Neural cell (in vitro differentiated cells): ENCODE data around the gene SPEM3.

Experiments used
- EZH2 ChIP-seq: fragments of 200-600, 300-800 bp; shearing (Covaris generic), sonication (generic); IDR thresholded peaks from 2 replicates; pipeline ENCODE4 v1.6.1; 2014; ENCODE audit warnings: antibody characterized with exemption, low read length, borderline replicate concordance, mild to moderate bottlenecking; ENCODE audit not compliant: insufficient read depth, poor library complexity, severe bottlenecking
- MXI1 ChIP-seq: fragments of 450-650 bp; conservative IDR thresholded peaks from 2 replicates; pipeline ENCODE4 v1.6.1; 2014; ENCODE audit warnings: antibody characterized with exemption, mild to moderate bottlenecking; ENCODE audit not compliant: poor library complexity, severe bottlenecking
- POLR2AphosphoS5 ChIP-seq: IDR thresholded peaks from 2 replicates; pipeline ENCODE4 v1.6.1; 2012
- RAD21 ChIP-seq: fragments of 450-650 bp; conservative IDR thresholded peaks from 2 replicates; pipeline ENCODE4 v1.6.1; 2014; ENCODE audit warnings: antibody characterized with exemption, mild to moderate bottlenecking, moderate library complexity
- SMC3 ChIP-seq: fragments of 450-650 bp; conservative IDR thresholded peaks from 2 replicates; pipeline ENCODE4 v1.6.1; 2014; ENCODE audit warnings: antibody characterized with exemption, mild to moderate bottlenecking, moderate library complexity; ENCODE audit not compliant: poor library complexity
- TF ChIP-seq, protein P1 (sequence below): fragments of 450-650 bp; IDR thresholded peaks from 2 replicates; pipeline ENCODE4 v1.5.1; 2014; ENCODE audit warnings: antibody characterized with exemption, mild to moderate bottlenecking, moderate library complexity; ENCODE audit not compliant: poor library complexity, severe bottlenecking
- TF ChIP-seq, protein P2 (sequence below): IDR thresholded peaks from 2 replicates; pipeline ENCODE4 v1.6.1; 2012; ENCODE audit warnings: borderline replicate concordance

DNA sequence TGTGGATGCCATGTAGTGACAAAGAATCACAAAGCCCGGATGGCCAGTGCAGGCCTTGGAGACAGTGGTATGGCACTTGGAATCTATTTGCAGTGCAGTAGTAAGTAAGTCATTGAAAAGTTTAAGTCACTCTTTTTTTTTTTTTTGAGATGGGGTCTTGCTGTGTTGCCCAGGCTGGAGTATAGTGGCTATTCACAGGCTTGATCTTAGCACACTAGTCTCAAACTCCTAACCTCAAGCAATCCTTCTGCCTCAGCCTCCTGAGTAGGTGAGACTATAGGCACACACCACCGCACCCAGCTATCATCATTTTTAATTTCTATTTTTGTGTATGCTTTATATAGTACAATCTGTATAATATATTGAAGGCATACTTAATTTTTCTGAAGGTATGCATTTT, 30.0 kb upstream of the SPEM3 start:
- TF ChIP-seq, protein P1, sequence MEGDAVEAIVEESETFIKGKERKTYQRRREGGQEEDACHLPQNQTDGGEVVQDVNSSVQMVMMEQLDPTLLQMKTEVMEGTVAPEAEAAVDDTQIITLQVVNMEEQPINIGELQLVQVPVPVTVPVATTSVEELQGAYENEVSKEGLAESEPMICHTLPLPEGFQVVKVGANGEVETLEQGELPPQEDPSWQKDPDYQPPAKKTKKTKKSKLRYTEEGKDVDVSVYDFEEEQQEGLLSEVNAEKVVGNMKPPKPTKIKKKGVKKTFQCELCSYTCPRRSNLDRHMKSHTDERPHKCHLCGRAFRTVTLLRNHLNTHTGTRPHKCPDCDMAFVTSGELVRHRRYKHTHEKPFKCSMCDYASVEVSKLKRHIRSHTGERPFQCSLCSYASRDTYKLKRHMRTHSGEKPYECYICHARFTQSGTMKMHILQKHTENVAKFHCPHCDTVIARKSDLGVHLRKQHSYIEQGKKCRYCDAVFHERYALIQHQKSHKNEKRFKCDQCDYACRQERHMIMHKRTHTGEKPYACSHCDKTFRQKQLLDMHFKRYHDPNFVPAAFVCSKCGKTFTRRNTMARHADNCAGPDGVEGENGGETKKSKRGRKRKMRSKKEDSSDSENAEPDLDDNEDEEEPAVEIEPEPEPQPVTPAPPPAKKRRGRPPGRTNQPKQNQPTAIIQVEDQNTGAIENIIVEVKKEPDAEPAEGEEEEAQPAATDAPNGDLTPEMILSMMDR: no peak
- no peak for TF ChIP-seq EZH2
- TF ChIP-seq POLR2AphosphoS5: no peak
- TF ChIP-seq MXI1: no peak
- TF ChIP-seq, protein P2, sequence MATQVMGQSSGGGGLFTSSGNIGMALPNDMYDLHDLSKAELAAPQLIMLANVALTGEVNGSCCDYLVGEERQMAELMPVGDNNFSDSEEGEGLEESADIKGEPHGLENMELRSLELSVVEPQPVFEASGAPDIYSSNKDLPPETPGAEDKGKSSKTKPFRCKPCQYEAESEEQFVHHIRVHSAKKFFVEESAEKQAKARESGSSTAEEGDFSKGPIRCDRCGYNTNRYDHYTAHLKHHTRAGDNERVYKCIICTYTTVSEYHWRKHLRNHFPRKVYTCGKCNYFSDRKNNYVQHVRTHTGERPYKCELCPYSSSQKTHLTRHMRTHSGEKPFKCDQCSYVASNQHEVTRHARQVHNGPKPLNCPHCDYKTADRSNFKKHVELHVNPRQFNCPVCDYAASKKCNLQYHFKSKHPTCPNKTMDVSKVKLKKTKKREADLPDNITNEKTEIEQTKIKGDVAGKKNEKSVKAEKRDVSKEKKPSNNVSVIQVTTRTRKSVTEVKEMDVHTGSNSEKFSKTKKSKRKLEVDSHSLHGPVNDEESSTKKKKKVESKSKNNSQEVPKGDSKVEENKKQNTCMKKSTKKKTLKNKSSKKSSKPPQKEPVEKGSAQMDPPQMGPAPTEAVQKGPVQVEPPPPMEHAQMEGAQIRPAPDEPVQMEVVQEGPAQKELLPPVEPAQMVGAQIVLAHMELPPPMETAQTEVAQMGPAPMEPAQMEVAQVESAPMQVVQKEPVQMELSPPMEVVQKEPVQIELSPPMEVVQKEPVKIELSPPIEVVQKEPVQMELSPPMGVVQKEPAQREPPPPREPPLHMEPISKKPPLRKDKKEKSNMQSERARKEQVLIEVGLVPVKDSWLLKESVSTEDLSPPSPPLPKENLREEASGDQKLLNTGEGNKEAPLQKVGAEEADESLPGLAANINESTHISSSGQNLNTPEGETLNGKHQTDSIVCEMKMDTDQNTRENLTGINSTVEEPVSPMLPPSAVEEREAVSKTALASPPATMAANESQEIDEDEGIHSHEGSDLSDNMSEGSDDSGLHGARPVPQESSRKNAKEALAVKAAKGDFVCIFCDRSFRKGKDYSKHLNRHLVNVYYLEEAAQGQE: no peak
- TF ChIP-seq RAD21: no peak
- TF ChIP-seq SMC3: no peak
